Right renal cortex interstitium (tissue), 3 donors: Measurements from ENCODE around the gene ADM5. TPM values are rescaled to one million over a fixed set of nuclear protein-coding genes. Genes with fewer than 3 reads are reported as not detected.

ENCODE experiments used
- DNase-seq, 3 donors: peaks; one replicate each; pipeline ENCODE4 v3.0.0-alpha.2; 2013; ENCODE audit warnings: low read depth in 3 of 3, low spot score in 2 of 3
- polyA plus RNA-seq, 3 donors: library from polyadenylated mRNA; unstranded; fragments of 120-200 nt; gene quantifications; one replicate each; pipeline ENCODE4 v1.2.1, GENCODE V29; 2013; ENCODE audit not compliant: insufficient read length in 3 of 3

Gene ADM5
- polyA plus RNA-seq, 3 donors = 0.64 to 0.67 (median 0.64) TPM

DNA sequence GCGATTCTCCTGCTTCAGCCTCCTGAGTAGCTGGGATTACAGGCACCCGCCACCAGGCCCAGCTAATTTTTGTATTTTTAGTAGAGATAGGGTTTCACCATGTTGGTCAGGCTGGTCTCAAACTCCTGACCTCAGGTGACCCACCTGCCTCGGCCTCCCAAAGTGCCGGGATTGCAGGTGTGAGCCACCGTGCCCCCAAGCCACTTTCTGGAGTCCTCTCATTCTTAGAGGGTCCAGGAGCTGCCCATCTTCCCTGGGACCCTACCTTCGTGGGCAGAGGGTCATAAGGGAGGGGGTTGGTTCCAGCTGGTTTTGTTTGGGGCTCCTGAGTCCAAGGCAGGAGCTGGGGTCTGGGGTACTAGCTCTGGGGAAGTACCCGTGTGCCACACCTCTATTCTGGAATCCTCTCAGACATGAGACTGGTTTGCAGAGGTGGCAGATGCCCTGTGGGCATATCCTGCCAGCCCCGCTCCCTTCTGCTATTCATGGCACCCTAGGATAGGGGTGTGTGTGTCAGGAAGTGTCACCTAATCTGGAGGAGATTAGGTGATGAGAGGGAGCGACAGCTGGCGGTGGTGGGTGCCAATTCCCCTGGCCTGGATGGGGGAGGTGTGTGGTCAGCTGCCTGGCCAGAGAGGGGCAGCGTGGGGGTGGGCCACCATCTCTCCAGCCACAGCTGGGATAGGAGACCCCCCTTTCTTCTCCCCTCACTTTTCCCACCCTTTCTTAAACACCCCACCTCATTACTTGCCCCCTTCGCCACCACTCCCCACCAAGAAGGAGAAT is 10.2 kb upstream of the ADM5 start:
- no peak for DNase-seq

DNA sequence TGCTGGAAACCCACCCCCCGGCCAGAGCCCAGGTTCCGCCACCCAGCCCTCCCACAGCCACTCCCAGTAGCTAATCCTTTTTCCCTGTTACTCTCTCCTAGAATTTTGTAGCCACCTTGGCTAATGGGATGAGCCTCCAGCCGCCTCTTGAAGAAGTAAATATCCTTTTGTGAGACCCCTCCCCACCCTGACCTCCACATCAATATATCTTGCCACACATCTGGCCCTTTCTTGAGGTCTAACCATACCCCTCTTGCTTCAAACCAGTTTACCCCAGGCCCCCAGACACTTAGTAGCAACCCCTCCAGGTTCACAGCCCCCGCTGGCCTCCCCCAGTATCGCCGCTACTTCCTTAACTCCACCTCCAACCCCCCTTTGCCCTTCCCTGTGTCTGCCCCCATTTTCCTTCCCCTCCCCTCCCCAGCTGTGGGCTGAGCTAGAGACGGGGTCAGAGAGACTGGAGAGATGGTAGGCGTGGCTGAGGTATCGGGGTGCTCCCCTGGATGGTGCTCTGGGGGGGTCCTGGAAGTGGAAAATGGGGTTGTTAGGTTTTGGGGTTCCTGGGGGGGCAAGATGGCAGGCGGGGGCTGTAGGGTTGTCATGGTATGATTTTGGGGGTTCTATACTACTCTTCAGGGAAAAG is 9.5 kb upstream of the ADM5 start:
- no peak for DNase-seq

DNA sequence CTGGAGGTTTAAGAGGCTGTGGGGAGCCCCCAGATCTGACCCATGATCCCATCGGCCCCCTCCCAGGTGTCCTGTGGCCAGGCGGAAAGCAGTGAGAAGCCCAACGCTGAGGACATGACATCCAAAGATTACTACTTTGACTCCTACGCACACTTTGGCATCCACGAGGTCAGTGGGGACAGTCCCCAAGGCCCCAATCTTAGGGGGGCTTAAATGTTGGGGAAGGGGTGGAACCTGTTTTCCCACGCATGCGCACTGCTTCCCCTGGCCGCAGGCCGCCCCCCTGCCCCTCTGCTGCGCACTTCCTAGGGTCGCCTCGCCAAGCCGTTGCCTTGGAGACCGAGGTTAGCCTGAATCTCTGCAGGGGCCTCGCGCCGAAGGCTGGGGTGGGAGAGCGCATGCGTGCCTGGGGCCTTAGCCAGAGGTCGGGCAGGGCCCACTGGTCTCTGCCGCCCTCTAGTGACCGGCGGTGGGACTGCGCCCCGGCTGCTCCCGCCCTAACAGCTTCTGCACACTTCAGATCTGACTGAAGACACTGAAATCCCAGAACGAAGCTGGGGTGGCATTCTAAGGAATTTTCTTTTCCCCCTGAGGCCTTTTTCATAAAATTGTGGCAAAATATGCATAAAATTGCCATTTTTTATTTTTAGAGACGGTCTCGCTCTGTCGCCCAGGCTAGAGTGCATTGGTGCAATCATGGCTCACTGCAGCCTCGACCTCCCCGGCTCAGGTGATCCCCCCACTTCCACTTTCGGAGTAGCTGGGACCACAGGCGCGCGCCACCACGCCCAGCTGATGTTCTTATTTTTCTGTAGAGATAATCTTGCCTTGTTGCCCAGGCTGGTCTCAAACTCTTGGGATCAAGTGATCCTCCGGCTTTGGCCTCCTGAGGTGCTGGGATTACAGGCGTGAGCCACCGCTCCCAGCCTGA is 8.7 kb upstream of the ADM5 start:
- DNase-seq = peak; percentile 83 to 90 (median 87)

DNA sequence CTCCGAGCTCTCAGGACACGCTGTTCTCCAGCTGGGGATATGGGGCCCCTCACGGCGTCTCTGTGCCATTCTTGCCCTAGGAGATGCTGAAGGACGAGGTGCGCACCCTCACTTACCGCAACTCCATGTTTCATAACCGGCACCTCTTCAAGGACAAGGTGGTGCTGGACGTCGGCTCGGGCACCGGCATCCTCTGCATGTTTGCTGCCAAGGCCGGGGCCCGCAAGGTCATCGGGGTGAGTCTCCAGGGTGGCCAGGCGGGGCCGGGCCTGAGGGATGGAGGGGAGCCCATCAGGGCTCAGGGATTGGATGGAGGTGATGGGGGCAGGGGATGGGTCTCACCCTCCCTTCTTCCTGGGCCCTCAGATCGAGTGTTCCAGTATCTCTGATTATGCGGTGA is 7.6 kb upstream of the ADM5 start:
- no peak for DNase-seq

DNA sequence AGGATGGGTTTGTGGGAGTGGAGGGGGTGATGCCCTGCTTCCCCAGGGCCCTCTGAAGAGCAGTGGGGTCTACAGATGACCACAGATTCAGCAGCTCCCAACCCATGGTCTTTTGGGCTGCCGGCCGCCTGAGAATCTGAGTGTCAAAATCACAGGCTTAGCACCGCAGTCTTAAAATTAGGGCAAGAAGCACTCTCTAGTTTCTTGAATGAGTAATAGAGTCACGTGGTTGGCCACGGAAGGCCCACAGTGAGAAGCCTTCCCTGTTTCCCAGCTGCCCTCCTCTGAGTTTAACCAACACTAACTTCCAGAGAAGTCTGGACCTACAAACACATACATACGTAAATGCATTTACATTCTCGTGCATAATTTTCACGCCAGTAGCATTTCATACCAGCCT is 7.1 kb upstream of the ADM5 start:
- no peak for DNase-seq

DNA sequence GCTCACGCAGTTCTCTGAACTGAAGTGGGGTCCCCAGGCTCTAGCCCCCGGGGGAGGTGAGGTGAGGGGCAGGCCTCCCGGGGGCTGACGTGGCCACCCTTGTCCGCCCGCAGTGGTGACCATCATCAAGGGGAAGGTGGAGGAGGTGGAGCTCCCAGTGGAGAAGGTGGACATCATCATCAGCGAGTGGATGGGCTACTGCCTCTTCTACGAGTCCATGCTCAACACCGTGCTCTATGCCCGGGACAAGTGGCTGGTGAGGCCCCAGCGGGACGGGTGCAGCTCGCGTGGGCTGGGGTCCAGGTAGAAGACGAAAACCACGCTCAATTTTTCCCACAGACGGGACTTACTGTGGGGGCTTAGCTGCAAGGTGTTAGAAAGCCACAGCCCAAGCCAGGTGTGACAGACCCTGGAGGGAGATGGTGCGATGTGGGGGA is 5.6 kb upstream of the ADM5 start:
- no peak for DNase-seq

DNA sequence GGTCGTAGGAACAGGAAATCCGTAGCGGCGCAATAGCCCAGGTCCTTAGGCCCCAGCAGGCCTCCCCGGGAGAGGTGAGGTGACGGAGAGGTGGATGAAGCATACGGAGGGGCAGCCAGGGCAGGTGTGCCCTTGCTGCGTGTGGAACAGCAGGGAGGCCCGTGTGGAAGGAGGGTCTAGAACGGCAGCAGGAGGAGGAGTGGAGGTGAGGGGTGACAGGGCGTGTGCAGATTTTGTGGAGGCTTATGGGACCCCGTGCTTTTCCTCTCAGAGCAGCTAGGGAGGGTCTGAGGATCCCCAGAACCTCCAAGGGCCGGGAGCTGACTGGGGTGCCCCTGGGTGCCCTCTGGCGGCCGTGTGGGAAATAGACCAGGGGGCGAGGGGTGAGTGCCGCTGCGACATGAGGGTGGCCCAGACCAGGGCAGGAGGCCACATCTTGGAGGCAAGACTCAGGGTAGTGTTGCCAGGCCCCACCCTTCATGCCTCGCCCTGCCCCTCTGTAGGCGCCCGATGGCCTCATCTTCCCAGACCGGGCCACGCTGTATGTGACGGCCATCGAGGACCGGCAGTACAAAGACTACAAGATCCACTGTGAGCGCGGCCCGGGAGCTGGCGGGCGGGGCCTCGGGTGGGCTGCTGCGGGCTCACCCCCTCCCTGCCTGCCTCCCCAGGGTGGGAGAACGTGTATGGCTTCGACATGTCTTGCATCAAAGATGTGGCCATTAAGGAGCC is 5.0 kb upstream of the ADM5 start:
- DNase-seq = no peak

DNA sequence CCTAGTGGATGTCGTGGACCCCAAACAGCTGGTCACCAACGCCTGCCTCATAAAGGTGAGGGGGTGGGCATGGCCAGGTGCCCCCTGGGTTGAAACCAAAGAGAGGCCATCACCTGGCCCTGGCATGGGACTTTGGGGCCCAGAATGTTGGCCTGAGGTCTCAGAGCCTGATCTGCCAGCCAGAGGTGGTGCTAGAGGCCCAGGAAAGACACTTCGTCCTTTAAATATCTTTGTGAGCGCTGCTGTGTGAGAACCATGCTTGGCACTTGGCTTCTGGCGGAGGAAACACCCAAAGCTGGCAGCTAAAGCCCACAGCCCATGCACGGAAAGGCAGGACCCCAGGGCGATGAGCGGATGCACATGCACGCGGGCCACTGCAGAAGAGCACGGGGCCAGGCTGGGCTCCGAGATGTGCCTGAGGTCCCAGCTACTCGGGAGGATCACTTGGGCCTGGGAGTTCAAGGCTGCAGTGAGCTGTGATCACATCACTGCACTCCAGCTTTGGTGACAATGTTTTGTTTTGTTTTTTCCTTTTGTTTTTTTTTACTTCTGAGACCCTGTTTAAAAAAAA is 4.3 kb upstream of the ADM5 start:
- DNase-seq = no peak

DNA sequence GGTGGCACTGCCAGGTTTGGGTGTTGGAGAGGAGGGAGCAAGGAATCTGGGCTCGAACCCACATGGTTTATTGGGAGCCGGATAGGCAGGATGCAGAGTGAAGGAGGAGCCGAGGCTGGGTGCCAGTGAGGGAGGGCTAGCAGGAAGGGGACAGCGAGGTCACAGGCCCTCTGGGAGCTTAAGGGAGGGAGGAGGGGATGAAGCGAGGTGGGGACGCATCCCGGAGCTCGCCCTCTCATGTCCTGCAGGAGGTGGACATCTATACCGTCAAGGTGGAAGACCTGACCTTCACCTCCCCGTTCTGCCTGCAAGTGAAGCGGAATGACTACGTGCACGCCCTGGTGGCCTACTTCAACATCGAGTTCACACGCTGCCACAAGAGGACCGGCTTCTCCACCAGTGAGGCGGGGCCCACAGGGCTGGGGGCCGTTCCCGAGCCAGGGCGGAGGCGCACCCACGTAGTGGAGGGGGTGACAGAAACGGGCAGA is 3.5 kb upstream of the ADM5 start:
- DNase-seq = no peak

DNA sequence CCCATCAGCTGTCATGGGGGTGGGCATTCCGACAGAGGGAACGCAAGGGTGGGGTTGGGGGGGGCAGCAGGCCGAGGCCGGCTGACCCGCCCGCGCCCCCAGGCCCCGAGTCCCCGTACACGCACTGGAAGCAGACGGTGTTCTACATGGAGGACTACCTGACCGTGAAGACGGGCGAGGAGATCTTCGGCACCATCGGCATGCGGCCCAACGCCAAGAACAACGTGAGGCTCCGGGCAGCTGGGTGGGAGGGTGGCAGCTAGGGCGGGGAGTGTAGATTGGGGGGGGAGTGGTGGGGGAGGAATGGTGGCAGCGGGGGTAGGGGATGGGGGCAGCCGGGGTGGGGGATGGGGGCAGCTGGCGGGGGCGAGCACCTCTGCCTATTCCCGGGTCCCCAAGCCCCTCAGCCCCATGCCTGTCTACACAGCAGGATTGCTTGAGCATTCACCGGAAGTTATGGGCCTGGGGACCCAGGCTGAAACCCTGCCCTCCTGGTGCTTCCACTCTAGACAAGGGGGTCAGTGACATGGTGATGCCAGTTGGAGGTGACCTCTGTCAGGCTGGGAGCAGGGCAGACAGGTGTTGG is 2.8 kb upstream of the ADM5 start:
- DNase-seq = no peak

DNA sequence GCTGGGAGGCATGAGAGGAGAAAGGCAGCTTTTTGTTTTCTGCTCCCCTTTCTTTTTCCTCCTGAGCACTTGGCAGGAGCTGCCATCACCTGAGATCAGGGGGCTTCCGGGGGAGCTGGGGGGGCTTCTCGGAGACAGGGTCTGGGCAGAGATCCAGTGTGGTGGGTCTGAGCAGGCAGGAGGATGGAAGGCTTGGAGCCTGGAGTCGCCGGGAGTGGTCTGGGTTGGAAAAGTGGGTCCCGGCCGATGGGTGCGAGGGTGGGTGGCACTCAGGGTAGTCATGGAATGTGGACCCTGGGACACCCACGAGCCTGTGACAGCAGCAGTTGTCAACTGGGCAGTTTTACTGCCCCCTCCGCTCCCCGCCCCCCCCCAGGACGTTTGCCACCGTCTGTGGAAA is 2.2 kb upstream of the ADM5 start:
- no peak for DNase-seq

DNA sequence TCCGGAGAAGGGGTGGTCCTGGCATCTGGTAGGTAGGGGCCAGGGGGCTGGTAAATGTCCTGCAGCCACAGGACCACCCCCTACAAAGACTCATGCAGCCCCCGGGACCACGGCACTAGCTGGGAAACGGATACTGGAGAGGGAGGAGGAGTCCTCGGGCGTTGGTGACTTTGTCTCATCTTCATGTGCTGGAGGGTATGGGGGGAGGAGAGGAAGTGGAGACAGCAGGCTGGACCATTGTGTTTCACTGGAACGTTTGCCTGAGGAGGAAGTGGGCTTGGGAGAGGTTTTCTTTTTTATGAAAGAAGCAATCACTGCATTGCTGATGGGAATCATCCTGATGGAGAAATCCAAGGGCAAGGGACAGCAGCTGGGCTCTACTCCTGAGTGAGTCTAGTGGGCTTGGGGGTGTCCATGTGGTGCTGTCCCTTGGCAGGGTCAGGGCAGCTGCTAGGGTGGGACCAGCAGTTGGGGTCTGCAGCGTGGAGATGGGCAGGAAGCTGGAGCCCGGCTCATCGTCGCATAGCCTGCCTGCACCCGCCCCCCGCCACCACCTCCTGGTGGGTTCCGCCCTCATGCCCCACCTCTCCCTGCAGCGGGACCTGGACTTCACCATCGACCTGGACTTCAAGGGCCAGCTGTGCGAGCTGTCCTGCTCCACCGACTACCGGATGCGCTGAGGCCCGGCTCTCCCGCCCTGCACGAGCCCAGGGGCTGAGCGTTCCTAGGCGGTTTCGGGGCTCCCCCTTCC is 1.7 kb upstream of the ADM5 start:
- no peak for DNase-seq

DNA sequence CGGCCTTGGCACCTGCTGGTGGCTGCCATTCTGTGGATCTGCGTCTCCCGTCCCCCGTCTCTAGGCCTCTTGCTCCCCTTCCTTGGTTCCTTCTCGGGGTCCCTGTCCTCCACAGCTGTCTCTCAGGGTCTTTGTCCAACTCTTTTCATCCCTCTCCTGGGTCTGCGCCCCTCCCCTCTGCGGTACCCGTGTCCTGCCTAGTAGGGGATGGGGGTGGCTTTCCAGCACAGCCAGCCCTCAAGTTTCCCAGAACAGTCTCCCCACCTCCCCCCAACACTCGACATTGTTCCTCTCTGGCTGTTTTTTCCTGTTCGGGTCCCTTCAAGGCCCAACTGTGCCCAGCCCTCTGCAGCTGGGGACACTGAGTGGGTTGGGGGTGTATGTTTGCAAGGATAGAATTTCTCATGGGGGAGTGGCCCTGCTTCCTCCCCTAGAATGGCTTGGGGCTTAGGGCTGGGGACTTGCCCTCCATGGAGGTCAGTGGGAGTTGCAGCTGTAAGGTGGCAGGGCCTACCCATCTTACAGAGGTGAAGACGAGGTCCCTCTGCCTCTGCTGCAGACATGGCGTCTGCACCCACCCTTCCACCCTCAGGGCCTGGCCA is 762 bp upstream of the ADM5 start:
- DNase-seq = no peak

DNA sequence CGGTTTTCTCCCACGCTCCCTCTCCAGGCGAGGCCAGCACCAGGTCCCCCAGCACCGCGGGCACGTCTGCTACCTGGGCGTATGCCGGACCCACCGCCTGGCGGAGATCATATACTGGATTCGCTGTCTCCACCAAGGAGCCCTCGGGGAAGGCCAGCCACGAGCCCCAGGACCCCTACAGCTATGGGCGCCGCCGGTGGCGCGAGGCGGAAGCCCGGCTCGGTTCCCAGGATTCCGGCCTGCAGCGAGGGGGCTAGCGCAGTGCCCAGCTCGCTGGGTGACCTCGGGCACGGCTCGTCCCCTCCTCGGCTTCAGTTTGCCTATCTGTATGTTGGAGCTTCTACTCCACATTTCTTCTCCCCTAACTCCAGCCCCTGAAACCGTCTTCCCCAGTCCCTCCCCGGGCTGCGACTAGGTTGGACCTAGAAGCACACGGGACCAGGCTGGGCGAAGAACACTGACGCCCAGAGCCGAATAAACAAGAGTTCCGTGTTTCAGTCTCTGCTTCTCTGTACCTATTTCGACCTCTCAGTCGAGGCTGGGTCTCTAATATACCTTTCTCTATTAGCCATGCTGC is 773 bp downstream of the ADM5 start:
- no peak for DNase-seq

DNA sequence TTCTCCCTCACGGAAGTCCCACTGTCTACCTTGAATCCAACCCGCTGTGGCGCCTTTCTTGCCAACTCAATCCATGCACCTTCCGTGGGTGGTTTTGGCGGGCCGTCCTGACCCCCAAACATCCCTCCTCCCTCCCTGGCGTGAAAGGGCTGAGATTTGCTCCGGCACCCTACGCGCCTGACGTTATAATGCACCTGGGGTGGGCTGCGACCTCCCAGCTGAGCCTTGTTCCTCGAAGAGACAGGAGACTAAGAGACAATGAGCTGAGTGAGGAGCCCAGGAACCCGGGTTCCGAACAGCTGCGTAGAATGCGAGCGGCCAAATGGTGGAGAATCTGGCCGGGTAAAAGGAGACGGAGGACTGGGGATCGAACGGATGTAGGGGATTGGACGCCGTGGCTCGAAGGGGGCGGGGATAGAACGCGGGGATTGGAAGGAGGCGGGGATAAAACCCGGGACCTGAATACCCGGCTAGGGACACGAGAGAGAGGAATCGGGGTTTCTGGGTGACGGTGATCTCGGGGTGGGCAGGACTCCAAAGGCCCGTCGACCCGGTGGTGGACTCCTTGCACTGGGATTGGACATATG is 1.4 kb downstream of the ADM5 start, which contains the start of gene CPT1C:
Gene CPT1C, plus strand, starts transcription at position 461 of the 587 bp plus-strand sequence. CDS start 1,137 bp downstream, outside the sequence.
- DNase-seq = peak in 2 of 3 donors; percentile 44 to 61

DNA sequence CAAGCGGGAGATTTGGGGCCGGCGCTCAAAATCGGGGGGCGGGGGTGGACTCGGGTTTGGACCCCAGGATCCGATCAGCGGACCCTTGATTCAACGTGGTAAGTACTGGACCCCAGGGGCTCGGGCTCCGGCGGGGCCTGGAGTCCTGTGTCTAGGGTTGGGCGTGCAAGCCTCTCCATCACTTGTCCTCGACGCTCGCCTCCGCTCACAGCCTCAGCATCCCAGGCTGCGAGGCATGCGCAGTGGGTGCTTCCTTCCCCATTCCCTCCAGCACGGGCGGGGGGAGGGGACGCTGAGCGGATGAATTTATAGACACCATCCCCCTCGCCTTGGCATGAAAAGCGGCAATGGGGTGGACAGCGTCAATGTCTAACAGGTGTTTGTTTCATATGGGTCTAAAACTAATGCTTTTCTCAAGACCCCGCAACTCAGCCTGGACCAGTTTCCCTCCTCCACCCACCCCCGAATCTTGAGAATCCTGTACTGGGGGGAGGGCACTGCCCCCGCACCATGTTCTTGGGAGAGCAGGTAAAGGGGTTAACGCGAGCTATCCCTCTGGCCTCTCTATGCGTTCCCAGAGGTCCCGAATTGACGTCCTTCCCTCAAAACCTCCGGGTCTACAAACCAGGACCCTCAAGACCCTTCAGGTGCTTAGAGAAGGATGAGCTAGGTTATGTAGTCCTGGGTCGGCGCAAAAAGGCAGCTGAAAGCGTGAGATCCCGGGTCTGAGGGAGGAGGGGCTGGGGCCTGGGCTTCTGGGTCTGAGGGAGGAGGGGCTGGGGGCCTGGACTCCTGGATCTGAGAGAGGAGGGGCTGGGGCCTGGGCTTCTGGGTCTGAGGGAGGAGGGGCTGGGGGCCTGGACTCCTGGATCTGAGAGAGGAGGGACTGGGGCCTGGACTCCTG is 2.1 kb downstream of the ADM5 start:
- peak in 2 of 3 donors; percentile 47 to 56 for DNase-seq

DNA sequence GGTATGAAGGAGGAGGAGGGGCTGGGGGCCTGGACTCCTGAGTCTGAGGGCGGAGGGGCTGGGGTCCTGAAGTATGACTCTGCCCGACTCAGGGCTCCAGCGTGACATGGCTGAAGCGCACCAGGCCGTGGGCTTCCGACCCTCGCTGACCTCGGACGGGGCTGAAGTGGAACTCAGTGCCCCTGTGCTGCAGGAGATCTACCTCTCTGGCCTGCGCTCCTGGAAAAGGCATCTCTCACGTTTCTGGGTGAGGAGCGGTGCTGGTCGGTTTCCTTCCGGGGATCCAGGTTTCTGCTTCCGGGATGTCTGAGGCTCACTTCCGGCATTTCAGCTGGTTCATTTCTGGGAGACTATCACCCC is 2.7 kb downstream of the ADM5 start:
- DNase-seq = no peak
